ENCODE results near the gene BSG.

GRCh38 chr19:575527-576506 lies 3.4 kb downstream of the BSG start:
- TF ChIP-seq SIN3A (IDR thresholded peaks at IDR 0.05; ENCODE audit: borderline replicate concordance, insufficient read depth, low read length): no peak
- TF ChIP-seq TAF1 (IDR thresholded peaks at IDR 0.05; ENCODE audit: borderline replicate concordance, insufficient read depth, low read length): no peak

Measured in PFSK-1 (cell line).